Fibroblast of villous mesenchyme (primary cell): ENCODE results near the gene GLIPR2. TPM values are rescaled to one million over a fixed set of nuclear protein-coding genes. Genes with fewer than 3 reads are reported as not detected.

ENCODE experiments used
- DNase-seq: peaks from one replicate; pipeline ENCODE4 v3.0.0-alpha.2; 2010; ENCODE audit warnings: low read depth
- H3K4me3 ChIP-seq: 2 replicates; pipeline ENCODE4 v1.5.1; 2011; ENCODE audit warnings: low read depth, mild to moderate bottlenecking, low read length
- total RNA-seq: library from RNA; depleted of rRNA; stranded (reverse); fragments of >200 nt; gene quantifications from 2 replicates; pipeline ENCODE4 v1.2.3, GENCODE V29; 2012
- TF ChIP-seq, protein P1 (sequence below): IDR thresholded peaks from 2 replicates; pipeline ENCODE4 v1.5.1; 2012; ENCODE audit warnings: low read depth, mild to moderate bottlenecking, low read length; ENCODE audit not compliant: insufficient read depth

The GLIPR2 gene
- total RNA-seq, 1 donor, result 29.4 TPM

DNA sequence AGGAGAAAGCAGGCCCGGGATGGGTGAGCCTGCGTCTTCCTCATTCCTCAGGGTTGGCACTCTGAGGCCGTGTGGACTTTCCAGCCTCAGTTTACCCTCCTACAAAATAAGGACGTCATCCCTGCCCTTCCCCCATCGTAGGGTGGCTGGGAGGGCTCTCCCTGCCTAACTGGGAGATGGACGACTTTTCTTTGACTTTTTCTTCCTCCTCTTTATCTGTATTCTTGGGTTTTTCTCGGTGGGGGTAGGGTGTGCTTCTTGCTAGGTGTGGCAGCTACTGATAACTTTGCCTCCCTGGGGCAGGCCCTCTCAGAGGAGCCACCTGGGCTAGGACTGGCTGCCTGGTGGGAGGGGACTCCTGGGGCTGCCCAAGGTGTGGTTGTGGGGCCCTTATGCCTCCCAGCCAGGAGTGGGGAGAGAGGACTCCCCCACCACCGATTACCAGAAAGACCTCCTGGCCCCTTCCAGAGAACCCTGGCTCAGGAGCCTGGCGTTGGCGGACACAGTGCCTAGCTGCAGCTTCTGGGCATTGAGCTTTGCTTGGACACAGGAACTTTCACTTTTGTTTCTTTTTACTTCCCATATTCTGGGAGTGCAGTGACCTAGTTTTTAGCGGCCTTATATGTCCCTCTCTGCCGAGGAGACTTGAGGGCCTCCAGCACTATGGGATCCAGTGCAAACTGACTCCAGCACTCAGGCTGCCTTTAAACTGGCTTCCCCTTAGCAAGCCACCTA is 6.1 kb downstream of the GLIPR2 start:
- H3K4me3 ChIP-seq, result no peak overlapping the region
- peak; percentile 59 for DNase-seq
- TF ChIP-seq, protein P1, sequence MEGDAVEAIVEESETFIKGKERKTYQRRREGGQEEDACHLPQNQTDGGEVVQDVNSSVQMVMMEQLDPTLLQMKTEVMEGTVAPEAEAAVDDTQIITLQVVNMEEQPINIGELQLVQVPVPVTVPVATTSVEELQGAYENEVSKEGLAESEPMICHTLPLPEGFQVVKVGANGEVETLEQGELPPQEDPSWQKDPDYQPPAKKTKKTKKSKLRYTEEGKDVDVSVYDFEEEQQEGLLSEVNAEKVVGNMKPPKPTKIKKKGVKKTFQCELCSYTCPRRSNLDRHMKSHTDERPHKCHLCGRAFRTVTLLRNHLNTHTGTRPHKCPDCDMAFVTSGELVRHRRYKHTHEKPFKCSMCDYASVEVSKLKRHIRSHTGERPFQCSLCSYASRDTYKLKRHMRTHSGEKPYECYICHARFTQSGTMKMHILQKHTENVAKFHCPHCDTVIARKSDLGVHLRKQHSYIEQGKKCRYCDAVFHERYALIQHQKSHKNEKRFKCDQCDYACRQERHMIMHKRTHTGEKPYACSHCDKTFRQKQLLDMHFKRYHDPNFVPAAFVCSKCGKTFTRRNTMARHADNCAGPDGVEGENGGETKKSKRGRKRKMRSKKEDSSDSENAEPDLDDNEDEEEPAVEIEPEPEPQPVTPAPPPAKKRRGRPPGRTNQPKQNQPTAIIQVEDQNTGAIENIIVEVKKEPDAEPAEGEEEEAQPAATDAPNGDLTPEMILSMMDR, result no peak

DNA sequence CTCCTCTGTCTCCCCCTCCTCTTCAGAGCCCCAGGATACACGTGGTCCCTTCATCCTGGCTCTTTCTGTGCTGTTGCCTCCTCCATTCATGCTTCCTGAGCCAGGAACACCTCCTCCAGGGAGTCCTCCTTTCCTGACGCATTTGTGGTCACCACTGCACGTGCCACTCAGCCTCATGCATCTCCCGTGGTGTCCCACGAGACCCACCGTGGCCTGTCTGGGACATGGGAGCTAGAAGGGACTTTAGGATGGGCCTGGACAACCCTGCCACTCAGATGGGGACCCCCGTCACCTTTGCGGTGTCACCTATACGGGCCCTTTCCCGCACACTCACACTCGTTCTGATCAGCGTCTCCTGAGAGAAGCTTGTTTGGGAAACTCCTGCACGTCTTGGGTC is 6.7 kb downstream of the GLIPR2 start:
- no peak for DNase-seq
- TF ChIP-seq, protein P1, result no peak
- no peak overlapping the region for H3K4me3 ChIP-seq

DNA sequence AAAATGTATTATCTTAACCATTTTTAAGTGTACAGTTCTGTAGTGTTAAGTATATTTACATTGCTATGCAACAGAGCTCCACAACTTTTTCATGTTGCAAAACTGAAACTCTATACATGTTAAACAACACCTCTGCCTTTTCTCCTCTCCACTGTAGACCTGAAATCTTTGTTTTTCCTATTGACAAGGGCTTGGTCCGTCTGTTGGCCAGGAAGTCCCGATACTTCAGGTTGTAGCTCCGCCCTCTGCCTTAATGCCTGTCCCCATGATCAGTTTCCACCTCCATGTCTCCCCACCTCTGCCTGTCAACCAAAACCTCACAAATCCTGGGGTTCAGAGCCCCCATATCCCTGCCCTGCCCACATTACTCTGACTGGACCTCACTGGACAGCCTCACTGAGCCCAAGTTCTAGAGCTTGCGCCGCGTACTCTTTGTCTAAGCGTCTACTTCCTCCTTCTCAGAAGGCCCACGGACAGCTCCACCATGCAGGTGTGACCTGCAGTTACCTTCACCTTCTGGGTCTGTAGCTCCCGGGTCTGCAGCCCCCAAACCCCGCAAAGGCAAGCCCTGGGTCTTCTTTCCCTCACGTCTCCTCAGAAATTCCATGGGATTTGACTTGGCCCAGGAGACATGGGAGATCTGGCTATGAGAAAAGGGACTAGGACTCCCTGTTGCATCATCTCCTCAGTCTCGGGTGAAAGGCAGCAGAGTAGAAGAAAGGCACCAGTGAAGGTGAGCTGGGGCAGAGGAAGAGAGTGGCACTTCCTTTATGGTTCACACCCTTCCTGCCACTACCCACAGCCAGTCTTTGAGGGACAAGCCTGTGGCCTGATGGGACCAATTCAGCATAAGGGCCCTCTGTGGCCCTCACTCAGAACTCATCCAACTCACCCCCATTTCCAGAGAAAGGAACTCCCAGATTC is 8.0 kb downstream of the GLIPR2 start:
- TF ChIP-seq, protein P1, result no peak
- H3K4me3 ChIP-seq, result no peak overlapping the region
- no peak for DNase-seq

DNA sequence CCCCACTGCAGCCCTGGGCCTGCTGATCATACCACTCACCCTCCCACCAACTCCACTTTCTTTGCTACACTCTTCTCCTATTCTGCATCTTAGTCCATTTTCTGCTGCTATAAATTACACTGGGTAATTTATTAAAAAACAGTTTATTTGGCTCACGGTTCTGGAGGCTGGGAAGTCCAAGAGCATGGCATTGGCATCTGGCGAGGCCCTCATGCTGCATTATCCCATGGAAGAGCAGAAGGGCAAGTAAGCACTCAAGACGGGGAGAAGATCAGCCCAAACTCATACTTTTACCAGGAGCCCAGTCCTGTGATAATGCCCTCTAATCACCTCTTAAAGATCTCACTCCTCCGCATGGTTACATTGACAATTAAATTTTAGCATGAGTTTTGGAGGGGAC is 9.4 kb downstream of the GLIPR2 start:
- no peak for DNase-seq
- TF ChIP-seq, protein P1, result no peak
- H3K4me3 ChIP-seq, result no peak overlapping the region

DNA sequence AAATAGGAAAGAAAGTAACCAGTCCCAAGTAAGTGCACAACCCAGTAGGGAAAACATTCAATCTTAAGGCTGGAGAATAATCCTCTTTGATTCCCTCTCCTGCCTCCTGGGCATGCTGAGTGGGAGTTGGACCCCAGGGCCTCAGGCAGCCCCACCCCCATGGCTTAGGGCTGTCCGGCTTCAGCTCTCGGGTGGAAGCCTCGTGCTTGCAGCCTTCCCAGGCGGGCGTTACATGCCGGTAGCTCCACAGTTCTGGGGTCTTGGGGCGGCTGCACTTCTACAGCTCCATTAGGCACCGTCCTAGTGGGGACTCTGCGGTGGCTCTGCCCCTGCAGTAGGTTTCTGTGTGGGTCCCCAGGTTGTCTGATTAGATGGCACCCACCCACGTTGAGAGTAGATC is 10.1 kb downstream of the GLIPR2 start:
- TF ChIP-seq, protein P1, result no peak
- DNase-seq, result no peak
- no peak overlapping the region for H3K4me3 ChIP-seq

DNA sequence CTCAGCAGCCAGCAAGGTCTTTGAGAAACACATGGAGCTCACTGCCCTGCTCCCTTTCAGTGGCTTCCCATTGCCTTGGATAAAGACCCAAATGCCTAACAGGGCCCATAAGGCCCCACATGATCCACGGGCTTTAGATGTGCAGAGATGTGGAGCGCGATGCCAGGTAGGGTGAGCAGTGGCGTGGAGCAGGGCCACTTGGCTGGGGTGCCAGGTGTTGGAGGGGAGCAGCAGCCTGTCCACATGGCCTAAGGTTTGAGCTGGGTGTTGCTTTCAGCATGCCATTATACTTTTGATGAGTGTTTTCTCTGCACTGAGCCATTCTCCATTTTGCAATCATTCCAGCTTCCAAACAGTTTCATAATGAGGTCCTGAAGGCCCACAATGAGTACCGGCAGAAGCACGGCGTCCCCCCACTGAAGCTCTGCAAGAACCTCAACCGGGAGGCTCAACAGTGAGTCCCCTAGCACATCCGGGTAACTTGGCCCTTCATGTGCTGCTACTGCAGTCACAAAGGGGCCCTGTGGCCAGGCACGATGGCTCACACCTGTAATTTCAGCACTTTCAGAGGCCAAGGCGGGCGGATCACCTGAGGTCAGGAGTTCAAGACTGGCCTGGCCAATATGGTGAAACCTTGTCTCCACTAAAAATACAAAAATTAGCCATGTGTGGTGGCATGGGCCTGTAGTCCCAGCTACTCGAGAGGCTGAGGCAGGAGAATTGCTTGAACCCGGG is 11.1 kb downstream of the GLIPR2 start:
- TF ChIP-seq, protein P1, result no peak
- no peak overlapping the region for H3K4me3 ChIP-seq
- DNase-seq, result no peak
